Mesodermal cell (in vitro differentiated cells): ENCODE measurements around the gene ELOVL6.

Source experiments
- H3K27ac ChIP-seq: 2 replicates; pipeline ENCODE4 v1.7.0; 2013; ENCODE audit warnings: mild to moderate bottlenecking, low read depth, low read length, moderate library complexity; ENCODE audit not compliant: severe bottlenecking
- H3K36me3 ChIP-seq: 2 replicates; pipeline ENCODE4 v1.7.1; 2013; ENCODE audit warnings: mild to moderate bottlenecking, low read length, moderate library complexity; ENCODE audit not compliant: control insufficient read depth, insufficient read depth
- H3K4me1 ChIP-seq: one replicate; pipeline ENCODE4 v1.7.1; 2013; ENCODE audit warnings: mild to moderate bottlenecking, low read length; ENCODE audit not compliant: insufficient read depth, control insufficient read depth, poor library complexity, severe bottlenecking
- H3K4me3 ChIP-seq: 2 replicates; pipeline ENCODE4 v1.7.0; 2013; ENCODE audit warnings: low read length, control low read depth, mild to moderate bottlenecking; ENCODE audit not compliant: insufficient read depth, poor library complexity, severe bottlenecking; ENCODE audit errors: extremely low read depth
- H3K9me3 ChIP-seq: 2 replicates; pipeline ENCODE4 v1.7.1; 2013; ENCODE audit warnings: mild to moderate bottlenecking, low read length, moderate library complexity; ENCODE audit not compliant: control insufficient read depth
- WGBS, 2 experiments: methylation state at CpG; one replicate each; pipeline ENCODE4 v1.1.5; 2013; ENCODE audit warnings: missing lambda C conversion rate in 2 of 2; ENCODE audit not compliant: insufficient coverage in 2 of 2; 5-methylcytosine and 5-hydroxymethylcytosine counted together

ELOVL6 gene

GRCh38 chr4:110007217-110007616, 191.2 kb downstream of the ELOVL6 start:
- H3K4me1 ChIP-seq: no peaks in the 10 kb centered on the region

DNA sequence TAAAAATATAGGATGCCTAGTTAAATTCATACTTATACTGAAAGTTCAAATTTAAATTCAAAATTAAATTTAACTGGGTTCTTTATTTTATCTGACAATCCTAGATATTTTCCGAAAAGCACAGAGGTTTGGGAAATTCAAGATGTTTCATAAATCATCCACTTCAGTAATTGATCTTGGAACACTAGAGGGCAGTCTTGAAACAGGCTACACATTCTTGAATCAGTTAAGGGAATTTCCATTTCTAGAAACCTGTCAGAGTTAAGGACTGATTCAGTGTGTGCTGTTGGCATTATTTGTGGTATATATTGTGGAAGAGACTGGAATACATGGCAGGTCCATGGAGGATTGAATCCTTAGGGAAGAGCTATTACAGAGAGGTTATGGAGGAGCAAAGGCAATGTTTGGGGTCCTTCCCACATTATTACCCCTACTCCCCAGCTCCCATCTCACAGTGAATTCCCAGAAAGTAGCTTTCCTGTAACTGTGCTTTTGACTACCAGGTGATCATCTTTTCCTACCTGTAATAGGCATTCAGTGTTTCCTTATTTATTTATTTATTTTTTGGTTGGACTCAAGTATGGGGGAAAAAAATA, 192.9 kb downstream of the ELOVL6 start:
- Histone ChIP-seq H3K4me1 (no peaks in the 10 kb centered on the region), H3K9me3 (no peaks in the 10 kb centered on the region), H3K27ac (no peak overlapping the region), H3K36me3 (no peaks in the 10 kb centered on the region), H3K4me3 (no peak overlapping the region)
- no CpG with 5 or more reads among the region's 1 CpG for whole genome bisulfite sequencing, 2 experiments

More at GRCh38 chr4:110007217-110007616, 191.2 kb downstream of the ELOVL6 start:
- H3K36me3 ChIP-seq: no peaks in the 10 kb centered on the region
- no peaks in the 10 kb centered on the region for H3K9me3 ChIP-seq
- H3K27ac ChIP-seq: no peak overlapping the region
- WGBS, 2 experiments: 93% methylated on average over 3 of the region's 3 CpGs; no CpG with 5 or more reads in 1 of the 2 experiments
- H3K4me3 ChIP-seq: no peak overlapping the region

- Histone ChIP-seq H3K27ac (no peak overlapping the region), H3K4me3 (no peak overlapping the region), H3K9me3 (no peaks in the 10 kb centered on the region), H3K36me3 (no peaks in the 10 kb centered on the region), H3K4me1 (no peaks in the 10 kb centered on the region)
- 80 to 88% methylated on average over 1 of the region's 1 CpG for WGBS, 2 experiments
Observed at GRCh38 chr4:110004556-110004955, 193.9 kb downstream of the ELOVL6 start.

- no peaks in the 10 kb centered on the region for H3K9me3 ChIP-seq
- H3K36me3 ChIP-seq: no peaks in the 10 kb centered on the region
- no peak overlapping the region for H3K27ac ChIP-seq
- H3K4me3 ChIP-seq: no peak overlapping the region
- no peaks in the 10 kb centered on the region for H3K4me1 ChIP-seq
- WGBS, 2 experiments: 86 to 88% methylated on average over 1 to 3 of the region's 6 CpGs
Observed at GRCh38 chr4:110003401-110004187, 194.8 kb downstream of the ELOVL6 start.

GRCh38 chr4:110002326-110002725, 196.1 kb downstream of the ELOVL6 start:
- 80 to 100% methylated on average over 1 of the region's 3 CpGs for WGBS, 2 experiments
- Histone ChIP-seq H3K9me3 (no peaks in the 10 kb centered on the region), H3K4me1 (no peaks in the 10 kb centered on the region), H3K36me3 (no peaks in the 10 kb centered on the region), H3K27ac (no peak overlapping the region), H3K4me3 (no peak overlapping the region)

DNA sequence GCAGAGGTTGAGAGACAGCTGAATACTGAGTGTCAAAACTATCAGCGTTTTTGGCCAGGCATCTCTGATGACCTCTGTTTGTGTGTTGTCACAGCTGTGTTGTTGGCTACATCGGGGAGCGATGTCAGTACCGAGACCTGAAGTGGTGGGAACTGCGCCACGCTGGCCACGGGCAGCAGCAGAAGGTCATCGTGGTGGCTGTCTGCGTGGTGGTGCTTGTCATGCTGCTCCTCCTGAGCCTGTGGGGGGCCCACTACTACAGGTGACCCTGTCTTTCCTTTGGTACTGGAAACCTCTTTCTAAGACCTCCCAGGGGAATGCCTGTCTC, 198.9 kb downstream of the ELOVL6 start:
- 84 to 96% methylated on average over 7 to 9 of the region's 9 CpGs for whole genome bisulfite sequencing, 2 experiments
- Histone ChIP-seq H3K27ac (no peak overlapping the region), H3K4me1 (no peaks in the 10 kb centered on the region), H3K4me3 (no peak overlapping the region), H3K36me3 (no peaks in the 10 kb centered on the region), H3K9me3 (no peaks in the 10 kb centered on the region)

DNA sequence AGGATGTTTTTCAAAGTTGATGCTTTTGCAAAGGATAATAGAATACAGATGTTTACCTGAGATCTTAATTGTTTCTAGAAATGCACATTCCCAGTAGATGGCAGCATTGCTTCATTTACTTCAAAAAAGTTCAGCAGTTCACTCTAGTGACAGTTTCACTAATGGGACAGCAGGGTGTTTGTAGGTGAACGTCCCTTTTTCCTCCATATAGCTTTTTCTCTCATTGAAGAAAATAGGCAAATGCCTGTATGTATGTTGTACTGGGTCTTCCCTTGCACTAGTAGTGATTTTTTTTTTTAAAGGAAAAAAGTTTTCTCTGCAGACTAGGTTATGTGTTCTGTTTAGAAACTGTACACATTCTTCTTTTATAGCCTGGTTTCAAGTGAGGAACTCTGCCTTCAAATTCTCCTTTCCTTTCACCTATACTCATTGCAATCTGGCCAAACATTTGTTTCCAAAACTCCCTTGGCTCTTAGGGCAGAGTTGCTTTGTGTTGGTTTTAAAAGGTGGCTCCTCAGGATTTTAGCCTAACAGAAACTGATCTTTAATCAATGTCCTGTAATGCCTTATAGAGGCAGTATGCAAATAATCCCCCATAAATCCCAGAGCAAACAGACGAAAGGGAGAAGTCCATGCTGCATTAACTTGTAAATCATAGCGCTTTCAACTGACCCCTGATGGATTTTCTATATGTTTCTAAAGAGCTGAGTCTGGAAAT, 199.4 kb downstream of the ELOVL6 start:
- WGBS, 2 experiments: 87 to 90% methylated on average over 2 of the region's 3 CpGs
- no peaks in the 10 kb centered on the region for H3K36me3 ChIP-seq
- no peak overlapping the region for H3K4me3 ChIP-seq
- H3K4me1 ChIP-seq: no peaks in the 10 kb centered on the region
- no peak overlapping the region for H3K27ac ChIP-seq
- no peaks in the 10 kb centered on the region for H3K9me3 ChIP-seq

DNA sequence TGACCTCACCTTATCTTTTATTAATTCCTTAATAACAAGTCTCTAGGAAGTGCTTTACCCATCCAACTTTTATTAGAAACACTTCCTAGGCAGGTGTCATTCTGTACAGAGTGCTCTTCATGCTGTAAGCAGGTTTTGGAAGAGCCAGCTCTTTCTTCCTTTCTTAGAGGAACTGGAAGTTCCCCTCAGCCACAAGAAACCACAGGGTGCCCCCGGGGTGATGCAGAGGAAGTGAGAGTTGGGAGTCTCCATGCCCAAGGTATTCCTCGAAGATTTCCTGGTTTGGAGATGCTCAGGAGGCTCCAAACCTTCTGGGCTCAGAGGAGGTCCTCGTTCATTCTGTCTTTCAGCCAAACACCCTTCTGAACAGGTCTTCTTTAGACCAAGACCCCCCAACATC, 201.9 kb downstream of the ELOVL6 start:
- Histone ChIP-seq H3K9me3 (no peaks in the 10 kb centered on the region), H3K4me3 (no peak overlapping the region), H3K27ac (no peak overlapping the region), H3K36me3 (no peaks in the 10 kb centered on the region), H3K4me1 (no peaks in the 10 kb centered on the region)
- WGBS, 2 experiments: 80 to 95% methylated on average over 2 to 3 of the region's 3 CpGs
